HepG2 (cell line): ENCODE data around the gene LRRTM3. TPM values are rescaled to one million over a fixed set of nuclear protein-coding genes. Genes with fewer than 3 reads are reported as not detected.

Experiments
- ATAC-seq: fragments of 200-7000 bp; cut with Tn5 transposase; 3 replicates; pipeline ENCODE4 v1.9.1; 2020; ENCODE audit warnings: mild to moderate bottlenecking, moderate library complexity
- BruUV-seq: library from RNA; stranded (reverse); fragments of 400-500 nt; replicated peaks from 2 replicates; lab custom pipeline; 2021; lab: Mats Ljungman, UMichigan
- CTCF ChIA-PET: fragments of 300-600 bp; formaldehyde crosslinking; extraction: SDS; loops from one replicate; lab custom pipeline; 2021; ENCODE audit warnings: low total read pairs, inconsistent platforms, low intra/inter-chr PET ratio; lab: Yijun Ruan, JAX
- POLR2A ChIA-PET: fragments of 350-600 bp; sonication (Branson Sonifier 250); formaldehyde crosslinking; loops from one replicate; lab custom pipeline; 2020; ENCODE audit warnings: antibody characterized with exemption, inconsistent platforms; lab: Yijun Ruan, JAX
- DNase-seq: peaks from one replicate; pipeline ENCODE4 v3.0.0-alpha.2; 2015; ENCODE audit warnings: low spot score
- FAIRE-seq: peaks from 3 replicates; lab custom pipeline; 2011; peaks lifted over from hg19 to GRCh38; lab: Jason Lieb, UNC
- H2AFZ ChIP-seq: one replicate; pipeline ENCODE4 v1.6.1; 2011; ENCODE audit warnings: low read length, inconsistent platforms
- H3K27ac ChIP-seq: fragments of 300-600 bp; 3 replicates; pipeline ENCODE4 v1.8.0; 2011; ENCODE audit warnings: mixed run types, mild to moderate bottlenecking, mixed read lengths, low read length, inconsistent platforms; ENCODE audit not compliant: insufficient read depth; ENCODE audit errors: extremely low read length
- H3K27me3 ChIP-seq, 2 experiments: fragments of 200-600 bp in 1 of 2; 2 replicates in 1 of 2; 3 replicates in 1 of 2; pipeline versions ENCODE4 v1.6.0 to v1.8.0; 2011; ENCODE audit warnings: low read length in 2 of 2, mild to moderate bottlenecking in 2 of 2, moderate library complexity in 2 of 2, inconsistent platforms in 1 of 2; ENCODE audit not compliant: insufficient read depth in 2 of 2, control insufficient read depth in 1 of 2
- H3K36me3 ChIP-seq, 2 experiments: fragments of 200-600 bp in 1 of 2; replicated peaks in 1 of 2; 2 replicates in 1 of 2; 3 replicates in 1 of 2; pipeline versions ENCODE4 v1.5.1 to v1.8.0; 2011; ENCODE audit warnings: low read length in 2 of 2, inconsistent platforms in 1 of 2; ENCODE audit not compliant: insufficient read depth in 2 of 2, control insufficient read depth in 1 of 2
- H3K4me1 ChIP-seq: 2 replicates; pipeline ENCODE4 v1.5.1; 2012; ENCODE audit warnings: low read length, inconsistent platforms; ENCODE audit not compliant: insufficient read depth
- H3K4me2 ChIP-seq: 2 replicates; pipeline ENCODE4 v1.6.0; 2011; ENCODE audit warnings: low read depth, low read length, inconsistent platforms
- H3K4me3 ChIP-seq, 3 experiments: fragments of 200-600 bp in 1 of 3; sonication (generic), shearing (Covaris generic) in 1 of 3; replicated peaks in 1 of 3; 2 replicates each; pipeline ENCODE4 v1.5.1; 2011 to 2016; ENCODE audit warnings: low read length in 3 of 3, inconsistent platforms in 2 of 3, low read depth in 2 of 3, mild to moderate bottlenecking in 2 of 3, control low read depth in 1 of 3, mixed read lengths in 1 of 3; ENCODE audit not compliant: insufficient read depth in 1 of 3
- H3K79me2 ChIP-seq: one replicate; pipeline ENCODE4 v1.6.1; 2011; ENCODE audit warnings: low read length, inconsistent platforms; ENCODE audit not compliant: insufficient read depth
- H3K9ac ChIP-seq: 2 replicates; pipeline ENCODE4 v1.6.0; 2011; ENCODE audit warnings: mild to moderate bottlenecking, low read depth, low read length, inconsistent platforms; ENCODE audit not compliant: insufficient read depth
- H3K9me3 ChIP-seq: 2 replicates; pipeline ENCODE4 v1.5.1; 2012; ENCODE audit warnings: mild to moderate bottlenecking, low read length
- H4K20me1 ChIP-seq: 2 replicates; pipeline ENCODE4 v1.6.0; 2011; ENCODE audit warnings: inconsistent platforms, mild to moderate bottlenecking, low read length, moderate library complexity; ENCODE audit not compliant: insufficient read depth
- ATRX ChIP-seq: sonication (generic); formaldehyde crosslinking; IDR thresholded peaks from 2 replicates; pipeline ENCODE4 v1.4.0; 2020; ENCODE audit warnings: missing genetic modification reagents, borderline replicate concordance
- EZH2 ChIP-seq: conservative IDR thresholded peaks from 2 replicates; pipeline ENCODE4 v1.6.1; 2012; ENCODE audit warnings: mild to moderate bottlenecking, low read depth, low read length, moderate library complexity
- MTA1 ChIP-seq: sonication (generic); formaldehyde crosslinking; IDR thresholded peaks from 2 replicates; pipeline ENCODE4 v1.4.0; 2020; ENCODE audit warnings: missing genetic modification reagents, mild to moderate bottlenecking, borderline replicate concordance
- NFAT5 ChIP-seq: sonication (generic); formaldehyde crosslinking; IDR thresholded peaks from 2 replicates; pipeline ENCODE4 v1.4.0; 2020; ENCODE audit warnings: missing genetic modification reagents
- NPAS2 ChIP-seq: sonication (generic); formaldehyde crosslinking; IDR thresholded peaks from 2 replicates; pipeline ENCODE4 v1.8.0; 2022; ENCODE audit warnings: mild to moderate bottlenecking, missing genetic modification reagents, borderline replicate concordance
- PATZ1 ChIP-seq: sonication (generic); formaldehyde crosslinking; IDR thresholded peaks from 2 replicates; pipeline ENCODE4 v1.4.0; 2020; ENCODE audit warnings: missing genetic modification reagents
- PREB ChIP-seq: sonication (generic); formaldehyde crosslinking; IDR thresholded peaks from 2 replicates; pipeline ENCODE4 v1.4.0; 2020; ENCODE audit warnings: missing genetic modification reagents
- RAD21 ChIP-seq: fragments of 450-650 bp; formaldehyde crosslinking; IDR thresholded peaks from 2 replicates; pipeline ENCODE4 v1.5.0; 2020; ENCODE audit warnings: mild to moderate bottlenecking
- SP140L ChIP-seq: sonication (generic); formaldehyde crosslinking; IDR thresholded peaks from 2 replicates; pipeline ENCODE4 v1.4.0; 2020; ENCODE audit warnings: missing genetic modification reagents, borderline replicate concordance
- THRA ChIP-seq: sonication (generic); formaldehyde crosslinking; IDR thresholded peaks from 2 replicates; pipeline ENCODE4 v1.4.0; 2020; ENCODE audit warnings: missing genetic modification reagents, borderline replicate concordance
- ZNF414 ChIP-seq: sonication (generic); formaldehyde crosslinking; IDR thresholded peaks from 2 replicates; pipeline ENCODE4 v1.5.0; 2020; ENCODE audit warnings: missing genetic modification reagents
- ZNF513 ChIP-seq: sonication (generic); formaldehyde crosslinking; conservative IDR thresholded peaks from 2 replicates; pipeline ENCODE4 v1.5.0; 2020; ENCODE audit warnings: missing genetic modification reagents
- WGBS: methylation state at CpG from one replicate; pipeline ENCODE4 v1.1.6; 2017; ENCODE audit warnings: low lambda C conversion rate; 5-methylcytosine and 5-hydroxymethylcytosine counted together
- in situ Hi-C: cut with HindIII; loops from 2 replicates; pipeline ENCODE4 v1.10.0; 2017; ENCODE audit warnings: low pct_unique_long_range_greater_than_20kb; ENCODE audit not compliant: extremely low pct_ligation_motif_present
- intact Hi-C: fragments of 100-400 bp; cut with micrococcal nuclease; formaldehyde crosslinking; loops from one replicate; pipeline ENCODE4 v1.10.0; 2022; ENCODE audit not compliant: unreplicated experiment
- polyA plus RNA-seq, 8 experiments: library from polyadenylated mRNA; depleted of rRNA in 3 of 8; stranded (reverse) in 7 of 8; unstranded in 1 of 8; fragments of >200 nt; fragmentation: Illumina TruSeq in 4 of 8; extraction: Trizol in 4 of 8; gene quantifications; 2 replicates each; pipeline versions ENCODE4 v1.2.1 to v1.2.3, GENCODE V29; 2011 to 2016; ENCODE audit warnings: low read depth in 4 of 8, missing spikeins in 1 of 8, mixed read lengths in 1 of 8; ENCODE audit not compliant: insufficient read depth in 1 of 8
- total RNA-seq, 5 experiments: library from RNA; depleted of rRNA; stranded (reverse); fragments of >200 nt; fragmentation: Illumina TruSeq; extraction: Trizol; gene quantifications; 2 replicates each; pipeline ENCODE4 v1.2.3, GENCODE V29; 2016; ENCODE audit warnings: low read depth in 1 of 5

The LRRTM3 gene
- total and polyA plus RNA-seq, 2 of the 13 experiments (the other 11 are each of a cell fraction or from before 2014, with no cell fraction given), result not detected

- Histone ChIP-seq H3K27me3 (no peaks in the 10 kb centered on the region), H3K4me2 (no peak overlapping the region), H3K36me3 (no peaks in the 10 kb centered on the region), H3K4me3 (no peak overlapping the region), H2AFZ (no peak overlapping the region), H3K9me3 (no peaks in the 10 kb centered on the region), H3K27ac (no peak overlapping the region), H3K79me2 (no peaks in the 10 kb centered on the region), H3K9ac (no peak overlapping the region), H4K20me1 (no peaks in the 10 kb centered on the region), H3K4me1 (no peaks in the 10 kb centered on the region)
- POLR2A ChIA-PET, result no interaction called here
- intact Hi-C loops (no loop called here), in situ Hi-C loops (no loop called here)
- DNase-seq, result no peak
- CTCF ChIA-PET, result no interaction called here
- FAIRE-seq, result no peak
- no TSS peak for BruUV-seq
- ATAC-seq, result no peak
- WGBS, result 24% methylated on average over 2 of the region's 2 CpGs
- TF ChIP-seq EZH2, result no peak
- no peak for TF ChIP-seq ZNF513 (CRISPR knock-in tag)
- TF ChIP-seq SP140L (CRISPR knock-in tag), result no peak
- TF ChIP-seq RAD21 (CRISPR knock-in tag), result no peak
- TF ChIP-seq PREB (CRISPR knock-in tag), result no peak
- no peak for TF ChIP-seq NPAS2 (CRISPR knock-in tag)
- no peak for TF ChIP-seq ATRX
- no peak for TF ChIP-seq NFAT5 (CRISPR knock-in tag)
- no peak for TF ChIP-seq PATZ1 (CRISPR knock-in tag)
- no peak for TF ChIP-seq THRA (CRISPR knock-in tag)
- no peak for TF ChIP-seq ZNF414 (CRISPR knock-in tag)
- TF ChIP-seq MTA1 (CRISPR knock-in tag), result no peak
These were observed 45.0 kb upstream of the LRRTM3 start for GRCh38 chr10:66880826-66881225.
